Activated CD8-positive, alpha-beta memory T cell treated with anti-CD3 and anti-CD28 coated beads, Interleukin-2, amount 10 ng/mL, durations not matched to agents 7 days and 5 days (primary cell): ENCODE data around the gene MOB1B. TPM values are rescaled to one million over a fixed set of nuclear protein-coding genes. Genes with fewer than 3 reads are reported as not detected.

Experiments used
- ATAC-seq: fragments of 150-1000 bp; cut with Tn5 transposase; one replicate; pipeline ENCODE4 v1.10.0; 2021; ENCODE audit warnings: moderate library complexity
- CTCF ChIA-PET: fragments of 350-600 bp; sonication (Branson Sonifier 250); formaldehyde crosslinking; loops from one replicate; lab custom pipeline; 2021; ENCODE audit warnings: antibody characterized with exemption; lab: Charles Lee
- DNase-seq: peaks from one replicate; pipeline ENCODE4 v3.0.0-alpha.2; 2020
- H3K27ac Mint-ChIP-seq: one replicate; pipeline ENCODE4 v1.8.0; 2021; ENCODE audit warnings: mild to moderate bottlenecking, mixed read lengths
- H3K27me3 Mint-ChIP-seq: one replicate; pipeline ENCODE4 v1.8.0; 2021; ENCODE audit warnings: mixed read lengths
- H3K36me3 Mint-ChIP-seq: one replicate; pipeline ENCODE4 v1.8.0; 2021; ENCODE audit warnings: mild to moderate bottlenecking, mixed read lengths
- H3K4me1 Mint-ChIP-seq: one replicate; pipeline ENCODE4 v1.8.0; 2021; ENCODE audit warnings: mixed read lengths
- H3K4me3 Mint-ChIP-seq: one replicate; pipeline ENCODE4 v1.8.0; 2021; ENCODE audit warnings: mild to moderate bottlenecking, moderate library complexity, mixed read lengths
- H3K9me3 Mint-ChIP-seq: one replicate; pipeline ENCODE4 v1.8.0; 2022; ENCODE audit warnings: low read depth, mixed read lengths
- total RNA-seq, 2 experiments: library from RNA; stranded (reverse); gene quantifications; one replicate each; pipeline ENCODE4 v1.2.3, GENCODE V29; 2021

MOB1B gene
- total RNA-seq, 2 experiments from 2014 or later, result 14.8 to 20.4 TPM

DNA sequence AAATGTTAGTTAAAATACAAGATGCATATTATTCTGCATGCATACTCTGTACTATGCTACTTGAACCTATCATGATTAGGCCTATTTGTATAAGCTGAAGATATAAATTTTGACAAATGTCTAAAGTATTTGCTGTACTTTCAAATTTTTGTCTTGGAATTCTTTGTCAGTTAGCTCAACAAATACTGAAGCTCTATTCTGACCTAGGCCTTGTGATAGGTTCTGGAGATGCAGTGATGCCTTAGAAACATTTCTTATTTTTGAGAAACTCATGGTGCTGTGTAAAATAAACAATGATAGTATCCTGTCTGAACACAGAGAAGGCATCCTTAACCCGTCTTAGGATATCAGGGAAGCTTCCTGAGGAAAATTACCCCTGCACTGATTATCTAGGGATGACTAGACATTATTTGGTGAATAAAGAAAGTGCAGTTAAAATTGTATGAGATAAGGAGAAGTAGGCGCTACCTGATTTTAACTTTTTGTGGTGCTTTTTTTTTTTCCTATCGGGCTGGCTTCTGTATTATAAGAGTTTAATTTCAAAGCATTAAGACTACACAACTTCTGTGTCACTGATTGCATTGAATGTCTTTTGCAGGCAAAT is 43.4 kb downstream of the MOB1B start:
- no peak overlapping the region for H3K27ac Mint-ChIP-seq
- no peak for DNase-seq
- CTCF ChIA-PET, result interaction anchor here (0.7 kb wide), 1 partner anchor 380 kb away, joined by 3 read pairs; no protein-coding TSS in a partner anchor
- H3K27me3 Mint-ChIP-seq, result no peaks in the 10 kb centered on the region
- peaks cover 2% of the 10 kb centered on the region for H3K4me1 Mint-ChIP-seq
- no peaks in the 10 kb centered on the region for H3K9me3 Mint-ChIP-seq
- no peak overlapping the region for H3K4me3 Mint-ChIP-seq
- ATAC-seq, result no peak
- peaks cover 4% of the 10 kb centered on the region for H3K36me3 Mint-ChIP-seq

DNA sequence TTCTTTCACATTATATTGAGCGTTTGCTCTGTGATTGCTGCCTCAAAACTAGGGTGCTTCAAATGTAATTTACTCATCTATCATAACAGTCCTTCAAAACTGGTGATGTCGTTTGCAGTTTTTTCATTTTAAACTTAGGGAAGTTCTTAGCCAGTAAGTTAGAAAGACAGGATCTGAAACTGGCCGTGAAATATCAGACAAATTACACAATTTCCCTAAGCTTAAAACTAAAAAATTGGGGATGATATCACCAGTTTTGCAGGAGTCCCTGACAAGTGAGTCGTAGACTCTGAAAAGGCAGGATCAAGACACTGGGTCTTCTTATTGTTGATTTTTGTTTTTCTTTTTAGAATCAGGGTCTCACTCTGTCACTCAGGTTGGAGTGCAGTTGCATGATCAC is 44.8 kb downstream of the MOB1B start:
- ATAC-seq, result no peak
- peaks cover 2% of the 10 kb centered on the region for H3K4me1 Mint-ChIP-seq
- CTCF ChIA-PET, result interaction anchor here (1.0 kb wide), 1 partner anchor 9 kb away, joined by 3 read pairs; no protein-coding TSS in a partner anchor
- no peaks in the 10 kb centered on the region for H3K27me3 Mint-ChIP-seq
- H3K4me3 Mint-ChIP-seq, result no peak overlapping the region
- H3K9me3 Mint-ChIP-seq, result no peaks in the 10 kb centered on the region
- H3K36me3 Mint-ChIP-seq, result peaks cover 4% of the 10 kb centered on the region
- no peak for DNase-seq
- H3K27ac Mint-ChIP-seq, result no peak overlapping the region

DNA sequence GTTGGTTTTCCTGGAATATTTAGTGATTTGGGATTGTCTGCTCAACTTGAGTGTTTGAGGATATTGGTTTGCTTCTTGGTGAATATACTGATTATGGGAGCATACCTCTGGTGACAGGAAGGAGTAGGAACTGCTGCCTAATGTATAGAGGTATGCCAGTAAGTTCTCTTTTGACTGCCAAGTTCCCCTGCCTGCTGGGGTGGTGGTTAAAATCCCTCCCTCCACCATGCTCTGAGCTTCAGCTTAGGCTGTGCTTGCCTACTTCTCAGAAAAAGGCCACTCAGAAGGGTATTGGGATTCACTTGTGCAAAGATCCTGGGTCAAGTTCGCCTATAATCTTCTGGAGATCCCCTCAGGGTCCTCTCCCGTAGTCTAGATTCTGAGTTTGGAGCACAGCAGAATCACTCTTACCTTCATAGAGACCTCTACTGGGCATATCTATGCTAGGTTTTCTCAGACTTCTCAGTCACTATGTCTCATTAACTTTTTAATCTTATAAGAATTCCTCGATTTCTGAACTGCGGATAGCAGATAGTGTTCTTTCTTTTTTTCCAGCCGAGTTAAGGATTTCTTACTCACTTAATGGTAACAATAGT is 46.6 kb downstream of the MOB1B start:
- Mint-ChIP-seq H3K9me3 (no peaks in the 10 kb centered on the region), H3K27ac (no peak overlapping the region), H3K4me1 (peaks cover 8% of the 10 kb centered on the region), H3K36me3 (peaks cover 4% of the 10 kb centered on the region), H3K4me3 (no peak overlapping the region), H3K27me3 (no peaks in the 10 kb centered on the region)
- ATAC-seq (no peak), DNase-seq (no peak)
- CTCF ChIA-PET, result no interaction called here

DNA sequence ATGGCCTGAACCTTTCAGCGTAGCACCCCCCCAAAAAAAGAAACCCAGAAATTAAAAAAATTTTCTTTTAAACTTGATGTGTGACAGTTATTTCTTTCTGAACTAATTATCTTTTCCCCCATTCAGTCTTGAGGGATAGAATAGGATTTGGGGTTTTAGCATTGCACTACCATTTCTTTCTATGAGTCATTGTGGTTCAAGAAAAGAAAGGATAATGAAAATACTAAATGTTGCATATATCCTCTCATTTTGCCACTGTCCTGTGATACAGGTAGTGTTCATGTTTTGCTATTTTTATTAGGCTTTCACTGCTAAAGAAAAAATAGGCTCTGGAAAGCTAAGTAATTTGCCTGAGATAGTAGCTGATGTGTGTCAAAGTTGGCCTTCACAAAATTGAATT is 51.9 kb downstream of the MOB1B start:
- no peaks in the 10 kb centered on the region for H3K9me3 Mint-ChIP-seq
- ATAC-seq, result no peak
- no peak for DNase-seq
- peaks cover 14% of the 10 kb centered on the region for H3K4me1 Mint-ChIP-seq
- no peak overlapping the region for H3K4me3 Mint-ChIP-seq
- CTCF ChIA-PET, result no interaction called here
- no peaks in the 10 kb centered on the region for H3K36me3 Mint-ChIP-seq
- no peak overlapping the region for H3K27ac Mint-ChIP-seq
- H3K27me3 Mint-ChIP-seq, result no peaks in the 10 kb centered on the region

DNA sequence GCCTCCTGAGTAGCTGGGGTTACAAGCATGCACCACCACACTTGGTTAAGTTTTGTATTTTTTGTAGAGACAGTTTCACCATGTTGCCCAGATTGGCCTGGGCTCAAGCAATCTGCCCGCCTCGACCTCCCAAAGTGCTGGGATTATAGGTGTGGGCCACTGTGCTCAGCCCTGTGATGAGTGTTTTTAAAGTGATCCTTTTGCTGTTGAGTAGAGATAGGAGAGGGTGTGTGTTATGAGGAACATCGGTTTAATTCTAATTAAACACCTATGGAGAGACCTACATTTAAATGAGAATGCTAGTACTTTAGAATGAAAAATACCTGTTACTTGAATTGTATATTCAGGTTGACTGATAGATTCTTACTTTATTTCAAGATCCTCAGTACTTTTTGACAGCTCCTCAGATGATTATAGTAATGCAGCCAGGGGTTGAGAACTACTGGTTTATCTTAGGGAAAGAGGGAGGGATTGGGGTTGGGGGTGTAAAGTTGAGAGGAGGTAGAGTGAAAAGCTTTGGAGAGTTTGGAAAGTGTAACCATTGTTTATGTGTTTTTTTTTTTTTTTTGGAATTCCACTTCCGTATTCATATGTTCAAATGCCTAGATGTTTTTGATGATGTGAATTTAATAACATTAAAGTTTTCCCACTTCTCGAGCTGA is 54.5 kb downstream of the MOB1B start:
- H3K4me3 Mint-ChIP-seq, result no peak overlapping the region
- no peak for ATAC-seq
- no peak overlapping the region for H3K27ac Mint-ChIP-seq
- no peaks in the 10 kb centered on the region for H3K27me3 Mint-ChIP-seq
- H3K9me3 Mint-ChIP-seq, result no peaks in the 10 kb centered on the region
- DNase-seq, result no peak
- CTCF ChIA-PET, result interaction anchor here (0.7 to 1.3 kb wide), 2 partner anchors 9 to 27 kb away, joined by 3 to 5 read pairs; no protein-coding TSS in a partner anchor
- peaks cover 1% of the 10 kb centered on the region for H3K36me3 Mint-ChIP-seq
- peaks cover 14% of the 10 kb centered on the region for H3K4me1 Mint-ChIP-seq

DNA sequence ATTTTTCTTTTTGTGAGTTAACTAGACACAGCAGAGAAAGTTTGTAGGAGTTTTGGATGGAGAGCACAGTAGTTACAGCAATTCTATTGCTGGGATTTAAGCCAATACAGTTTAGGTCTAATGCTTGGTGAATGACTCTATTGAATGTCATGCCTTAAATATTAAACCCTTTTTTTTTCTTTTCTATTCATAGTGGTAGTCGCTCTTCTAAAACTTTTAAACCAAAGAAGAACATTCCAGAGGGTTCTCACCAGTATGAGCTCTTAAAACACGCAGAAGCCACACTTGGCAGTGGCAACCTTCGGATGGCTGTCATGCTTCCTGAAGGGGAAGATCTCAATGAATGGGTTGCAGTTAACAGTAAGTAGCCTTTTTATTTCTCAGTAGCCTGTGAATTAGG is 56.5 kb downstream of the MOB1B start:
- CTCF ChIA-PET, result no interaction called here
- ATAC-seq, result no peak
- no peak for DNase-seq
- H3K27me3 Mint-ChIP-seq, result no peaks in the 10 kb centered on the region
- H3K27ac Mint-ChIP-seq, result no peak overlapping the region
- H3K36me3 Mint-ChIP-seq, result peaks cover 5% of the 10 kb centered on the region
- H3K9me3 Mint-ChIP-seq, result no peaks in the 10 kb centered on the region
- peaks cover 8% of the 10 kb centered on the region for H3K4me1 Mint-ChIP-seq
- no peak overlapping the region for H3K4me3 Mint-ChIP-seq

DNA sequence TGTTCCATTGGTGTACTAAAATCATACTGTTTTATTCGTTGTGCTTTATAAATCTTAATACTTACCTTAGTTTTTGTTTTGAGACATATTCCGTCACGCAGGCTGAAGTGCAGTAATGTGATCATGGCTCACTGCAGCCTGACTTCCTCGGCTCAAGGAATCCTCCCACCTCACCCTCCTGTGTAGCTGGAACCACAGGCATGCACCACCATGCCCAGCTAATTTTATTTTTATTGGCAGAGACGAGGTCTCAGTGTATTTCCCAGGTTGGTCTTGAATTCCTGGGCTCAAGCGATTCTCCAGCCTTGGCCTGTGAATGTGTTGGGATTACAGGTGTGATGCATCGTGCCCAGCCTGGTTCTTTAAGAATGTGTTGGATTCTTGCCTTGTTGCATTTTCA is 66.9 kb downstream of the MOB1B start:
- Mint-ChIP-seq H3K4me1 (no peaks in the 10 kb centered on the region), H3K36me3 (peaks cover 3% of the 10 kb centered on the region), H3K27me3 (no peaks in the 10 kb centered on the region), H3K4me3 (no peak overlapping the region), H3K9me3 (no peaks in the 10 kb centered on the region), H3K27ac (no peak overlapping the region)
- no peak for ATAC-seq
- no peak for DNase-seq
- CTCF ChIA-PET, result no interaction called here

DNA sequence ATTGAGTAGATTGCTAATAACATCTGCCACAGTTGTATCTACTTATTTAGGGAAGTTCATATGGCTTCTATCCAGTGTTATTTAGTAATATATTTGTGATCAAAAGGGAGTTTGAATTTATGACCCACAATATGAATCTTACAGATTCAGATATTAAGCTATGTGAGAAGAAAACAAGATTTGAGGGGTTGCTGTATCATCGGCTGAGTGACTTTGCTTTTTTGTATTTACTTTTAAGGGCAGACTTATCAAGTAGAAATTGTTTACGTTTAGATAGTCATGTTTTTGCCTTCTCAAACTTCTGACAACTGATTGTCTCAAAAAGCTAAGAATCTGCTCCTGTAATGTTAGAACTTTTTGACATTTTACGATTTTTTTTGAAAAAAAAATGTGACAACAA is 74.1 kb downstream of the MOB1B start:
- Mint-ChIP-seq H3K4me1 (no peaks in the 10 kb centered on the region), H3K27me3 (no peaks in the 10 kb centered on the region), H3K4me3 (no peak overlapping the region), H3K36me3 (peaks cover 10% of the 10 kb centered on the region), H3K27ac (no peak overlapping the region), H3K9me3 (no peaks in the 10 kb centered on the region)
- ATAC-seq (no peak), DNase-seq (no peak)
- CTCF ChIA-PET, result no interaction called here

DNA sequence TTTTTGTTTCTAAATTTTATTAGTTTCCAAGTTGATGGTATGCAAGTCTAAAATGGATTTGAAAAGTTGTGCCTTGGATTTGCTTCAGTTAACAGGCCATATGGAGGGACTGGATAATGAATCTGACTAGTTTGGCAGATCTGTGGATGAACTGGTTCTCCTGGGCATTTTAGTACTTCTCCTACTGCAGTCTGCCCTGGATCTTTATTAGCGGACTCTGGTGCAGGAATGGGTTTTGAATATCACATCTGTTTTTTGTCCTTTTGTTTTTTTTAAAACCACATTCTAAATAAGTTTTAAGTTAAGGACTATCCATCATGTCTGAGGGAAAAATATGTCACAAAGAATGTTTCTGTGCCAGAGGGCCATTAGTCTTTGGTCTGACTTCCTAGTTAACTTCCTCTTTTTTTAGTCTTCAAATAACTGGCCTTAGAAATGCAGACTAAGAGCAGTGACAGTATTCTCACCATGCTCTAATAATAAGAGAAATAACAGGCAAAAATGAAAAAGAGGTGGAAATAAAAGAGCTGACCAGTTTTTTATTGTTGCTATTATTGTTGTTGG is 77.4 kb downstream of the MOB1B start:
- no peak overlapping the region for H3K4me3 Mint-ChIP-seq
- CTCF ChIA-PET, result no interaction called here
- DNase-seq (no peak), ATAC-seq (no peak)
- H3K27me3 Mint-ChIP-seq, result no peaks in the 10 kb centered on the region
- H3K27ac Mint-ChIP-seq, result no peak overlapping the region
- peaks cover 5% of the 10 kb centered on the region for H3K36me3 Mint-ChIP-seq
- H3K9me3 Mint-ChIP-seq, result no peaks in the 10 kb centered on the region
- no peaks in the 10 kb centered on the region for H3K4me1 Mint-ChIP-seq

DNA sequence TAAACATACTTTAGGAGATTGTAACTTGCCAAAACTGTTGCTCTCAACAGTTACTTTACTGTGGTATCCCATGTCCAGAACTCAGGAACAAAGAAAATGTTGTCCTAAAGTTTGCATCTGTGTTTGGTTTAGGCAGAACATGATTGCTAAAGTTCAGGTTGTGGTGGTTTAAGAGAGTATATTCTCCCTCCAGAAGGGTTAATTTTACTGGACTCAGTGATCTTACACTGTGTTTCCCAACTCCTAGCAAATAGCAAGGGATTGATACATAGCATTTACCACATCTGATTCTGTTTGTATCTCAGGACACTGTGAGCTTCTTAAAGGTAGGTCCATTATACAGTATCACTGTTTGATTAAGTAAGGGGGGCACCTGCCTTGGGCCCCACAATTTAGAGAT is 78.0 kb downstream of the MOB1B start:
- Mint-ChIP-seq H3K27me3 (no peaks in the 10 kb centered on the region), H3K4me3 (no peak overlapping the region), H3K9me3 (no peaks in the 10 kb centered on the region), H3K4me1 (no peaks in the 10 kb centered on the region), H3K36me3 (peaks cover 3% of the 10 kb centered on the region), H3K27ac (no peak overlapping the region)
- ATAC-seq, result no peak
- CTCF ChIA-PET, result no interaction called here
- DNase-seq, result no peak

DNA sequence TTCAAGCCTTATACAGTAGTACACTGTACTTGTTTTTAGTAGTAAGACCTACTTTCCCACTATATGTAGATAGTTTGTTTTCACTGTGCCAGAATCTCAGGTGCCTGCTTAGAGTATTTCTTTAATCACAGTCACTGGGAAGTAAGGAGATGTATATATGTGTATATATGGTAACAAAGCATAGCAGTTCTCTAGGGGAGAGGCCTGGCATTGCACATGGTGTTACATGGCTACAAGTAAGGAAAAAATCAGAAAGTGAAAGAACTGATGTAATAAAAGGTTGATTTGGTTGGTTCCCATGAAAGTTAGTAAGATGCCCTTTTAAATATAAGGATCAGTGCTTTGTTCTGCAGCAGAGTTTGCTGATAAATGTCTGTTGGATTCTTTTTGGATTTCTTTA is 81.9 kb downstream of the MOB1B start:
- DNase-seq (no peak), ATAC-seq (no peak)
- Mint-ChIP-seq H3K4me1 (no peaks in the 10 kb centered on the region), H3K4me3 (no peak overlapping the region), H3K9me3 (no peaks in the 10 kb centered on the region), H3K36me3 (peaks cover under 1% of the 10 kb centered on the region), H3K27me3 (no peaks in the 10 kb centered on the region), H3K27ac (no peak overlapping the region)
- CTCF ChIA-PET, result interaction anchor here (0.5 to 1.0 kb wide), 2 partner anchors 17 to 27 kb away, joined by 3 to 5 read pairs; no protein-coding TSS in a partner anchor

DNA sequence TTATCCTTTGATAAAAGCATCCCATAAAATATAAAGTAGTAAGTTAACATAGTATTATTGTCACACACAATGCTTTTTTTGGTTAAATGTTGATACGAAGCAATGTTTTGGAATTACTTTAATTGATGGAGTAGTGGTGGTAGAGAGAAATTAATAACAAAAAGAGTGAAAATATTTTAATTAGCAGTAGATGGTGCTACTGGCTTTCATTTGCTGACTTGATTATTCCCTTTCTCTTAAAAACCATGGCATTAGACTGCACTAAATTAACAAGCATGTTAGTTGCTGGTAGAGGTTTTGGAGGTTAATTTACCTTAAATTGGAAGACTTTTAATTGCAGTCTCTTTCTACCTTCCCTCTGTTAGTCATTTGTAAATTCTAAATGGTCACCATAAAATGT is 82.4 kb downstream of the MOB1B start:
- H3K27me3 Mint-ChIP-seq, result no peaks in the 10 kb centered on the region
- no peak overlapping the region for H3K27ac Mint-ChIP-seq
- ATAC-seq, result no peak
- no peaks in the 10 kb centered on the region for H3K4me1 Mint-ChIP-seq
- DNase-seq, result no peak
- H3K9me3 Mint-ChIP-seq, result no peaks in the 10 kb centered on the region
- H3K4me3 Mint-ChIP-seq, result no peak overlapping the region
- CTCF ChIA-PET, result no interaction called here
- no peaks in the 10 kb centered on the region for H3K36me3 Mint-ChIP-seq

DNA sequence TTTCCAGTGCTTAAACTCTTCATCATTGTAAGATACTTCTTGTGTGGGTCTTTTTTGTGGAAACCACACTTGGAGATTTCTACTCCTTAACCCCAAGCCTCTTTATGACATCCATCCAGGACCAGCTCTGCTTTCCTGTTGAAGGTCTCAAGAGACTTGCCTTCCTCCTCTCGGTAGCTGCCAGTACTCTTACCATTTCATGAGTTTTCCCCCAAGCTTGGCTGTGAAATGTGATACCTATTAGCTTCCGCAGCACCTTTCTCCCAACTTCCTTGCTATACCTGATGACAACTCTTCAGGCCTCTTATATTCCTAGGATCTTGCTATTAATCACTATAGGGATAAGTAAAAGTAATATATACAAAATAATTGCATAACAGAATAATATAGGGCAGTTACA is 89.4 kb downstream of the MOB1B start:
- no peak for ATAC-seq
- H3K4me1 Mint-ChIP-seq, result peaks cover 23% of the 10 kb centered on the region
- CTCF ChIA-PET, result interaction anchor here (0.6 to 8.7 kb wide), 3 partner anchors 15 to 107 kb away, joined by 3 to 113 read pairs (median 3); no protein-coding TSS in a partner anchor
- H3K27ac Mint-ChIP-seq, result no peak overlapping the region
- no peaks in the 10 kb centered on the region for H3K9me3 Mint-ChIP-seq
- no peak for DNase-seq
- peaks cover 23% of the 10 kb centered on the region for H3K36me3 Mint-ChIP-seq
- H3K4me3 Mint-ChIP-seq, result no peak overlapping the region
- no peaks in the 10 kb centered on the region for H3K27me3 Mint-ChIP-seq
